Measurements from ENCODE around the gene POLR1E. TPM values are rescaled to one million over a fixed set of nuclear protein-coding genes. Genes with fewer than 3 reads are reported as not detected.
"Not testable (repeated sequence)": the region's sequence is repeated elsewhere in the genome, so short reads cannot be mapped to it uniquely, and the experiment has no call there.

The POLR1E gene
- total RNA-seq, 1 donor = 28.9 TPM

- H3K4me3 ChIP-seq (ENCODE audit: low read length); H3K4me1 ChIP-seq (ENCODE audit: insufficient read depth, low read length): not testable (repeated sequence)
- H3K27me3 ChIP-seq (ENCODE audit: insufficient read depth, low read length) = peaks cover 11% of the 10 kb centered on the region
- H3K9me3 ChIP-seq (ENCODE audit: low read depth, low read length) = peaks cover 11% of the 10 kb centered on the region
These were observed 8.3 kb upstream of the POLR1E start for GRCh38 chr9:37477443-37477842.

GRCh38 chr9:37477987-37478619 lies 7.6 kb upstream of the POLR1E start:
- not testable (repeated sequence) for H3K4me3 ChIP-seq (ENCODE audit: low read length); H3K4me1 ChIP-seq (ENCODE audit: insufficient read depth, low read length)
- Histone ChIP-seq H3K27me3 (ENCODE audit: insufficient read depth, low read length) (peaks cover 11% of the 10 kb centered on the region), H3K9me3 (ENCODE audit: low read depth, low read length) (peaks cover 11% of the 10 kb centered on the region)

GRCh38 chr9:37480759-37481158 lies 5.0 kb upstream of the POLR1E start:
- Histone ChIP-seq H3K9me3 (ENCODE audit: low read depth, low read length) (no peaks in the 10 kb centered on the region), H3K4me3 (ENCODE audit: low read length) (no peak overlapping the region), H3K27me3 (ENCODE audit: insufficient read depth, low read length) (peaks cover 11% of the 10 kb centered on the region), H3K4me1 (ENCODE audit: insufficient read depth, low read length) (peaks cover 6% of the 10 kb centered on the region)

- Histone ChIP-seq H3K4me3 (ENCODE audit: low read length) (peak overlapping the region; percentile 66), H3K9me3 (ENCODE audit: low read depth, low read length) (no peaks in the 10 kb centered on the region), H3K27me3 (ENCODE audit: insufficient read depth, low read length) (peaks cover 7% of the 10 kb centered on the region), H3K4me1 (ENCODE audit: insufficient read depth, low read length) (peaks cover 22% of the 10 kb centered on the region)
These were observed 488 bp downstream of the POLR1E start for GRCh38 chr9:37486256-37486615.

GRCh38 chr9:37486616-37487548 lies 1.1 kb downstream of the POLR1E start:
- H3K9me3 ChIP-seq (ENCODE audit: low read depth, low read length) = no peaks in the 10 kb centered on the region
- H3K4me1 ChIP-seq (ENCODE audit: insufficient read depth, low read length) = peaks cover 22% of the 10 kb centered on the region
- H3K27me3 ChIP-seq (ENCODE audit: insufficient read depth, low read length) = peaks cover under 1% of the 10 kb centered on the region
- peak overlapping the region; percentile 66 for H3K4me3 ChIP-seq (ENCODE audit: low read length)

GRCh38 chr9:37491939-37492338 lies 6.2 kb downstream of the POLR1E start:
- peaks cover 6% of the 10 kb centered on the region for H3K4me1 ChIP-seq (ENCODE audit: insufficient read depth, low read length)
- H3K27me3 ChIP-seq (ENCODE audit: insufficient read depth, low read length) = no peaks in the 10 kb centered on the region
- no peaks in the 10 kb centered on the region for H3K9me3 ChIP-seq (ENCODE audit: low read depth, low read length)
- H3K4me3 ChIP-seq (ENCODE audit: low read length) = no peak overlapping the region

- Histone ChIP-seq H3K4me3 (ENCODE audit: low read length) (no peak overlapping the region), H3K4me1 (ENCODE audit: insufficient read depth, low read length) (no peaks in the 10 kb centered on the region), H3K27me3 (ENCODE audit: insufficient read depth, low read length) (no peaks in the 10 kb centered on the region), H3K9me3 (ENCODE audit: low read depth, low read length) (no peaks in the 10 kb centered on the region)
These were observed 9.8 kb downstream of the POLR1E start for GRCh38 chr9:37495571-37495970.

- H3K27me3 ChIP-seq (ENCODE audit: insufficient read depth, low read length) = no peaks in the 10 kb centered on the region
- H3K4me1 ChIP-seq (ENCODE audit: insufficient read depth, low read length) = no peaks in the 10 kb centered on the region
- H3K9me3 ChIP-seq (ENCODE audit: low read depth, low read length) = no peaks in the 10 kb centered on the region
- no peak overlapping the region for H3K4me3 ChIP-seq (ENCODE audit: low read length)
These were observed 10.3 kb downstream of the POLR1E start for GRCh38 chr9:37496020-37496419.

GRCh38 chr9:37497320-37497719 lies 11.6 kb downstream of the POLR1E start:
- Histone ChIP-seq H3K9me3 (ENCODE audit: low read depth, low read length) (no peaks in the 10 kb centered on the region), H3K27me3 (ENCODE audit: insufficient read depth, low read length) (no peaks in the 10 kb centered on the region), H3K4me3 (ENCODE audit: low read length) (no peak overlapping the region), H3K4me1 (ENCODE audit: insufficient read depth, low read length) (no peaks in the 10 kb centered on the region)

- Histone ChIP-seq H3K27me3 (ENCODE audit: insufficient read depth, low read length) (no peaks in the 10 kb centered on the region), H3K4me3 (ENCODE audit: low read length) (no peak overlapping the region), H3K4me1 (ENCODE audit: insufficient read depth, low read length) (peaks cover 3% of the 10 kb centered on the region), H3K9me3 (ENCODE audit: low read depth, low read length) (no peaks in the 10 kb centered on the region)
These were observed 12.7 kb downstream of the POLR1E start for GRCh38 chr9:37498457-37498856.

GRCh38 chr9:37499297-37499696 lies 13.5 kb downstream of the POLR1E start:
- H3K9me3 ChIP-seq (ENCODE audit: low read depth, low read length) = no peaks in the 10 kb centered on the region
- H3K27me3 ChIP-seq (ENCODE audit: insufficient read depth, low read length) = no peaks in the 10 kb centered on the region
- H3K4me1 ChIP-seq (ENCODE audit: insufficient read depth, low read length) = peaks cover 7% of the 10 kb centered on the region
- H3K4me3 ChIP-seq (ENCODE audit: low read length) = no peak overlapping the region

GRCh38 chr9:37501957-37502596 lies 16.3 kb downstream of the POLR1E start:
- Histone ChIP-seq H3K4me3 (ENCODE audit: low read length) (no peak overlapping the region), H3K27me3 (ENCODE audit: insufficient read depth, low read length) (no peaks in the 10 kb centered on the region), H3K4me1 (ENCODE audit: insufficient read depth, low read length) (peaks cover 7% of the 10 kb centered on the region), H3K9me3 (ENCODE audit: low read depth, low read length) (no peaks in the 10 kb centered on the region)

- peaks cover 7% of the 10 kb centered on the region for H3K4me1 ChIP-seq (ENCODE audit: insufficient read depth, low read length)
- no peaks in the 10 kb centered on the region for H3K9me3 ChIP-seq (ENCODE audit: low read depth, low read length)
- H3K4me3 ChIP-seq (ENCODE audit: low read length) = no peak overlapping the region
- no peaks in the 10 kb centered on the region for H3K27me3 ChIP-seq (ENCODE audit: insufficient read depth, low read length)
These were observed 18.0 kb downstream of the POLR1E start for GRCh38 chr9:37503736-37504135.

- H3K27me3 ChIP-seq (ENCODE audit: insufficient read depth, low read length) = no peaks in the 10 kb centered on the region
- no peak overlapping the region for H3K4me3 ChIP-seq (ENCODE audit: low read length)
- no peaks in the 10 kb centered on the region for H3K9me3 ChIP-seq (ENCODE audit: low read depth, low read length)
- peaks cover 7% of the 10 kb centered on the region for H3K4me1 ChIP-seq (ENCODE audit: insufficient read depth, low read length)
These were observed 18.9 kb downstream of the POLR1E start for GRCh38 chr9:37504605-37505004.

GRCh38 chr9:37507566-37508134 lies 21.9 kb downstream of the POLR1E start:
- Histone ChIP-seq H3K4me3 (ENCODE audit: low read length) (no peak overlapping the region), H3K27me3 (ENCODE audit: insufficient read depth, low read length) (no peaks in the 10 kb centered on the region), H3K4me1 (ENCODE audit: insufficient read depth, low read length) (peaks cover 7% of the 10 kb centered on the region), H3K9me3 (ENCODE audit: low read depth, low read length) (no peaks in the 10 kb centered on the region)
